Neuronal stem cell (in vitro differentiated cells): ENCODE data around the gene SLC39A11.

Source experiments
- DNase-seq: peaks from one replicate; pipeline ENCODE4 v3.0.0-alpha.2; 2013; ENCODE audit warnings: low spot score
- H2AFZ ChIP-seq: one replicate; pipeline ENCODE4 v1.6.1; 2013; ENCODE audit warnings: mild to moderate bottlenecking, low read length, inconsistent platforms
- H2AK5ac ChIP-seq: 2 replicates; pipeline ENCODE4 v1.6.1; 2013; ENCODE audit warnings: low read depth, mild to moderate bottlenecking, inconsistent platforms, low read length, moderate library complexity, mixed read lengths
- H2BK120ac ChIP-seq: 2 replicates; pipeline ENCODE4 v1.6.1; 2013; ENCODE audit warnings: low read depth, mild to moderate bottlenecking, inconsistent platforms, low read length, moderate library complexity, mixed read lengths
- H2BK12ac ChIP-seq: one replicate; pipeline ENCODE4 v1.6.1; 2013; ENCODE audit warnings: low read length, inconsistent platforms
- H2BK15ac ChIP-seq: 2 replicates; pipeline ENCODE4 v1.6.1; 2013; ENCODE audit warnings: mild to moderate bottlenecking, low read length, inconsistent platforms, mixed read lengths
- H2BK5ac ChIP-seq: one replicate; pipeline ENCODE4 v1.6.1; 2013; ENCODE audit warnings: inconsistent platforms, mild to moderate bottlenecking, low read length, moderate library complexity
- H3K14ac ChIP-seq: one replicate; pipeline ENCODE4 v1.6.1; 2013; ENCODE audit warnings: low read length, inconsistent platforms
- H3K18ac ChIP-seq: 2 replicates; pipeline ENCODE4 v1.6.1; 2013; ENCODE audit warnings: low read length, inconsistent platforms
- H3K23ac ChIP-seq: 2 replicates; pipeline ENCODE4 v1.6.1; 2013; ENCODE audit warnings: low read depth, mild to moderate bottlenecking, mixed read lengths, low read length, inconsistent platforms; ENCODE audit not compliant: poor library complexity
- H3K27ac ChIP-seq: replicated peaks from 3 replicates; pipeline ENCODE4 v1.5.1; 2013; ENCODE audit warnings: low read length, inconsistent platforms
- H3K27me3 ChIP-seq, 3 experiments: 2 replicates each; pipeline ENCODE4 v1.6.1; 2013; ENCODE audit warnings: low read length in 3 of 3, mild to moderate bottlenecking in 2 of 3, inconsistent platforms in 1 of 3, low read depth in 1 of 3, mixed read lengths in 1 of 3, moderate library complexity in 1 of 3; ENCODE audit not compliant: control insufficient read depth in 3 of 3, insufficient read depth in 3 of 3
- H3K36me3 ChIP-seq, 2 donors: replicated peaks in 1 of 2; 2 replicates each; pipeline ENCODE4 v1.6.1; 2013; ENCODE audit warnings: low read length in 2 of 2; ENCODE audit not compliant: control insufficient read depth in 2 of 2, insufficient read depth in 2 of 2
- H3K4ac ChIP-seq: 2 replicates; pipeline ENCODE4 v1.6.1; 2013; ENCODE audit warnings: inconsistent platforms, mild to moderate bottlenecking, low read length, moderate library complexity
- H3K4me1 ChIP-seq, 2 donors: 1 replicate in 1 of 2; 2 replicates in 1 of 2; pipeline ENCODE4 v1.6.1; 2013; ENCODE audit warnings: low read length in 2 of 2, low read depth in 1 of 2; ENCODE audit not compliant: control insufficient read depth in 2 of 2, insufficient read depth in 1 of 2
- H3K4me2 ChIP-seq: one replicate; pipeline ENCODE4 v1.6.1; 2013; ENCODE audit warnings: mild to moderate bottlenecking, low read length, inconsistent platforms; ENCODE audit not compliant: insufficient read depth, poor library complexity, severe bottlenecking
- H3K4me3 ChIP-seq, 2 donors: 2 replicates each; pipeline ENCODE4 v1.5.1; 2013; ENCODE audit warnings: low read length in 2 of 2, mild to moderate bottlenecking in 2 of 2, inconsistent platforms in 1 of 2, moderate library complexity in 1 of 2
- H3K79me1 ChIP-seq: one replicate; pipeline ENCODE4 v1.6.1; 2013; ENCODE audit warnings: low read depth, mild to moderate bottlenecking, inconsistent platforms, low read length, moderate library complexity
- H3K9ac ChIP-seq: one replicate; pipeline ENCODE4 v1.6.1; 2013; ENCODE audit warnings: mild to moderate bottlenecking, low read depth, low read length, inconsistent platforms; ENCODE audit not compliant: poor library complexity
- H3K9me3 ChIP-seq, 2 donors: replicated peaks in 1 of 2; 2 replicates each; pipeline versions ENCODE3 to v1.6.1; 2013; ENCODE audit warnings: low read length in 2 of 2, mild to moderate bottlenecking in 2 of 2, inconsistent platforms in 1 of 2, low read depth in 1 of 2, mixed read lengths in 1 of 2, moderate library complexity in 1 of 2; ENCODE audit not compliant: control insufficient read depth in 2 of 2, insufficient read depth in 1 of 2
- H4K8ac ChIP-seq: one replicate; pipeline ENCODE4 v1.6.1; 2013; ENCODE audit warnings: low read depth, mild to moderate bottlenecking, inconsistent platforms, low read length, moderate library complexity
- H4K91ac ChIP-seq: one replicate; pipeline ENCODE4 v1.6.1; 2013; ENCODE audit warnings: low read length, low read depth, mild to moderate bottlenecking, inconsistent platforms; ENCODE audit not compliant: poor library complexity
- WGBS, 2 donors: extraction: QIAGEN DNeasy Blood & Tissue Kit; methylation state at CpG; one replicate each; pipeline ENCODE4 v1.1.7; 2013; ENCODE audit warnings: missing lambda C conversion rate in 2 of 2, mixed read lengths in 1 of 2; ENCODE audit not compliant: insufficient read length in 2 of 2, insufficient replicate concordance in 1 of 2; ENCODE audit errors: extremely low coverage in 2 of 2; 5-methylcytosine and 5-hydroxymethylcytosine counted together

SLC39A11 gene

DNA sequence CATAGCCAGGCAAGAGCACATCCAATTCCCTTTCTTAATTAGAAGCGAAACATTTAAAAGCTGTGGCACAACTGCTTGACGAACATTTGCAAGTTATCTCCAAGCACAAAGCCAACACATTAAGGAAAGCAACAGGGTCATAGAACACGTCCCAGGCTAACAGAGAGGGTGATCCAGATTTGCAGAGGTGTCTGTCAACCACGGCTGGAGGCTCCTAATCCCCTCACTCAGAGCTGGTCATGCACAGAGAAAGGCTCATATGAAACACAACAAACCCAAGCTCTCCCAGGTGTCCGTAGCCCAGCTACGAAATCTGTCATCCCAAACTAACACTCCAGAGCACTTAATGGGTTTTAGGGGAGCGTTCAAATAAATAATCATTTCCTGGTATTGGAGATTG, 276.1 kb downstream of the SLC39A11 start:
- H3K4me1 ChIP-seq = no peaks in the 10 kb centered on the region
- H3K4me2 ChIP-seq = no peak overlapping the region
- no peak overlapping the region for H3K27ac ChIP-seq
- no peak overlapping the region for H3K14ac ChIP-seq
- H3K23ac ChIP-seq = no peak overlapping the region
- no peak overlapping the region for H3K4me3 ChIP-seq
- H3K9ac ChIP-seq = no peak overlapping the region
- no peak overlapping the region for H2BK5ac ChIP-seq
- H2BK15ac ChIP-seq = no peak overlapping the region
- no peaks in the 10 kb centered on the region for H3K79me1 ChIP-seq
- no peak overlapping the region for H2AK5ac ChIP-seq
- H3K27me3 ChIP-seq = no peaks in the 10 kb centered on the region
- H2AFZ ChIP-seq = no peak overlapping the region
- no peak overlapping the region for H2BK120ac ChIP-seq
- no CpG with 5 or more reads among the region's 7 CpGs for WGBS, 2 donors
- H3K9me3 ChIP-seq = no peaks in the 10 kb centered on the region
- no peak overlapping the region for H2BK12ac ChIP-seq
- DNase-seq = no peak
- no peak overlapping the region for H3K4ac ChIP-seq
- H4K91ac ChIP-seq = no peak overlapping the region
- no peak overlapping the region for H3K18ac ChIP-seq
- H3K36me3 ChIP-seq = no peaks in the 10 kb centered on the region
- H4K8ac ChIP-seq = no peak overlapping the region

DNA sequence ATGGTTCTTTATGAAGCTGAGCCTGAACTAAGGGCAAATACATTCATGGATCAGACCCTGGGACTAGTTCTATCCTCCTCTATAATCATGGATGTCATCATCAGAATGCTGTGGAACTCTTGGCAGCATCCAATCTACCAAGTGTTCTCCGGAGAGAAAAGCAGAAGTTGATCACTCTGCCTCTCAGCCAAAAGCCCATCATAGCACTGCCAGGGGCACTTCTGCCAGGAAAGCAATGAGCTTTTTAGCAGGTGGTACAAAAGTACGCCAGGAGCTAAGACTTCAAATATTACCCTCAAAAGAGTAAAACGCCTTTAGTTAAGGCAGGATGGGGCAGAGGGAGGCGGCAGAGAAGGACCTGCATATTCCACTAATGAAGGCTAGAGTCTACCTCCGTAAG, 279.0 kb downstream of the SLC39A11 start:
- H3K9me3 ChIP-seq = peaks cover 0 to 5% of the 10 kb centered on the region in 2 donors

DNA sequence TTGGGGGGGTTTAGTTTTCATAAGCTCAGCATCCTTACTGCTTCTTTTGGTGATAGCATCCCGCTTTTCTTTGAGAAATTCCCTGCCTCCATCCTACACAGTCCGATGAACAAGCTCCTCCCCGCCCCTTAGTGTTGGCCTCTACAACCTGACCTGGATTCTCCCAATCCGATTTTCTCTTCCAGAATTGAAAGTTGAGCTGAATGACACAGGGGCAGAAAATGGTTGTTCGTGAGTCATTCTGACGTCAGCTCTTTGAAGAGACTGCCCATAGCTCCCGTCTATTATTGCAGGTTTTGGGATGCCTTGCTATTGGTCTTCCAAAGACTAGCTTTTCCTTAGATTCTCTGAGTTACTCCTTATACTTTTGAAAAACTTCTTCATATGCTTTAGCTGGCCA, 279.7 kb downstream of the SLC39A11 start:
- peaks cover 0 to 5% of the 10 kb centered on the region in 2 donors for H3K9me3 ChIP-seq
- H2BK5ac ChIP-seq = no peak overlapping the region
- H3K36me3 ChIP-seq = no peaks in the 10 kb centered on the region
- H2BK15ac ChIP-seq = no peak overlapping the region
- H3K14ac ChIP-seq = no peak overlapping the region
- WGBS, 2 donors = no CpG with 5 or more reads among the region's 7 CpGs
- no peaks in the 10 kb centered on the region for H3K4me1 ChIP-seq
- H3K9ac ChIP-seq = no peak overlapping the region
- H2BK120ac ChIP-seq = no peak overlapping the region
- no peak overlapping the region for H3K4me3 ChIP-seq
- no peak overlapping the region for H3K4ac ChIP-seq
- no peak overlapping the region for H2BK12ac ChIP-seq
- H3K18ac ChIP-seq = no peak overlapping the region
- no peak overlapping the region for H3K23ac ChIP-seq
- H3K79me1 ChIP-seq = no peaks in the 10 kb centered on the region
- no peak overlapping the region for H3K4me2 ChIP-seq
- no peak overlapping the region for H2AK5ac ChIP-seq
- H3K27me3 ChIP-seq = no peaks in the 10 kb centered on the region
- no peak overlapping the region for H4K91ac ChIP-seq
- no peak for DNase-seq
- no peak overlapping the region for H4K8ac ChIP-seq
- no peak overlapping the region for H3K27ac ChIP-seq
- H2AFZ ChIP-seq = no peak overlapping the region

More for the DNA sequence above, 279.0 kb downstream of the SLC39A11 start:
- H2BK120ac ChIP-seq = no peak overlapping the region
- H3K36me3 ChIP-seq = no peaks in the 10 kb centered on the region
- no CpG with 5 or more reads among the region's 5 CpGs for WGBS, 2 donors
- no peak overlapping the region for H4K8ac ChIP-seq
- H3K9ac ChIP-seq = no peak overlapping the region
- no peak overlapping the region for H3K14ac ChIP-seq
- H3K27ac ChIP-seq = no peak overlapping the region
- H2AFZ ChIP-seq = no peak overlapping the region
- no peak overlapping the region for H2BK15ac ChIP-seq
- H2AK5ac ChIP-seq = no peak overlapping the region
- H3K27me3 ChIP-seq = no peaks in the 10 kb centered on the region
- H3K18ac ChIP-seq = no peak overlapping the region
- H2BK12ac ChIP-seq = no peak overlapping the region
- H3K4me2 ChIP-seq = no peak overlapping the region
- no peak overlapping the region for H4K91ac ChIP-seq
- H3K4ac ChIP-seq = no peak overlapping the region
- H3K4me1 ChIP-seq = no peaks in the 10 kb centered on the region
- no peak for DNase-seq
- H3K4me3 ChIP-seq = no peak overlapping the region
- H2BK5ac ChIP-seq = no peak overlapping the region
- no peak overlapping the region for H3K23ac ChIP-seq
- H3K79me1 ChIP-seq = no peaks in the 10 kb centered on the region

DNA sequence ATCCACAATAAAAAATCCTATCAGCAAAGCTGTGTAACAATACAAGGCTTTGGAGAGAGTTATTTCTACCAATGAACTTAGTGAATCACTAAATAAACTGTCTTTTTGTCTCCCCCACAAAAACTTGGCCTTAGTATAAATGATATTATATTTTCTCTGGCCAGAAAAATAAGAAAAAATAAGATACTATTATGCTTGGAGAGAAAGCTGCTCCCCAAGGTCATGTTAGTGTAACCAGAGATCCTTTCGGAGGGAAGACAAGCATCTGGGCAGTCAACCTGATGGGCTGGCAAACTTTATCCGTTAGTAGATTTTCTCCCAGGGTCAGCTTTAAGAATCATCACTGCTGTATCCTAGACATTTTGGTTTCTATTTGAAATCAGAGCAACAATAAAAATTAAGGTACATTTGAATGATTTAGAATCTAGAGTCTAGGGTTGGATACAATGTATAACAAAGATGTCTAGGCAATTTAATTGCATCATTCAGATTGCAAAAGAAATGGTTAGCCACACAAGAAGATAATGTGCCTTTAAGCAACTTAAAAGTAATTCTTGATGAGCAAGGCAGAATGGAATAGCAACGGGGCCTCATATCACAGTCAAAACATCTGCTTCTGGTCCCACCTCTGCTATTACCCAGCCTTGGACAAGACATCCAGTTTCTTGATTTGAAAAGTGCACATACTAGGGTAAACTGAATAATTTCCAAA, 280.4 kb downstream of the SLC39A11 start:
- no peak overlapping the region for H3K18ac ChIP-seq
- WGBS, 2 donors = no CpG with 5 or more reads among the region's 3 CpGs
- no peak overlapping the region for H2BK12ac ChIP-seq
- no peak overlapping the region for H3K14ac ChIP-seq
- no peak for DNase-seq
- no peak overlapping the region for H3K23ac ChIP-seq
- H3K4me1 ChIP-seq = no peaks in the 10 kb centered on the region
- H3K27me3 ChIP-seq = no peaks in the 10 kb centered on the region
- H3K27ac ChIP-seq = no peak overlapping the region
- no peak overlapping the region for H3K4me2 ChIP-seq
- H3K36me3 ChIP-seq = no peaks in the 10 kb centered on the region
- H2BK15ac ChIP-seq = no peak overlapping the region
- H3K9me3 ChIP-seq = peaks cover 0 to 5% of the 10 kb centered on the region in 2 donors
- no peak overlapping the region for H2AK5ac ChIP-seq
- H3K79me1 ChIP-seq = no peaks in the 10 kb centered on the region
- no peak overlapping the region for H2BK5ac ChIP-seq
- no peak overlapping the region for H3K9ac ChIP-seq
- H3K4ac ChIP-seq = no peak overlapping the region
- H2AFZ ChIP-seq = no peak overlapping the region
- H2BK120ac ChIP-seq = no peak overlapping the region
- no peak overlapping the region for H4K8ac ChIP-seq
- H3K4me3 ChIP-seq = no peak overlapping the region
- H4K91ac ChIP-seq = no peak overlapping the region
